Measurements from ENCODE around the gene ECHDC3.

- TF ChIP-seq CTCF (conservative IDR thresholded peaks at IDR 0.05; ENCODE audit: low read depth, low read length) (no peak), EZH2 (IDR thresholded peaks at IDR 0.05; ENCODE audit: borderline replicate concordance, low read depth, low read length, poor library complexity, severe bottlenecking) (no peak)
Observed at GRCh38 chr10:11754173-11754572, 12.0 kb downstream of the ECHDC3 start.
